SK-N-MC (cell line): ENCODE data around the gene ZNF827.

Experiments
- EZH2 ChIP-seq: fragments of 200-600 bp; sonication (generic); IDR thresholded peaks from one replicate; pipeline ENCODE4 v1.6.1; 2017; ENCODE audit warnings: antibody characterized with exemption
- FOXP2 ChIP-seq: optimal IDR thresholded peaks from 2 replicates; pipeline ENCODE3; 2011; ENCODE audit warnings: mild to moderate bottlenecking, moderate library complexity; ENCODE audit not compliant: insufficient read depth; ENCODE audit errors: extremely low read length, control extremely low read depth
- POLR2AphosphoS5 ChIP-seq: IDR thresholded peaks from 2 replicates; pipeline ENCODE4 v1.6.1; 2012; ENCODE audit warnings: mild to moderate bottlenecking, low read depth, low read length, borderline replicate concordance

DNA sequence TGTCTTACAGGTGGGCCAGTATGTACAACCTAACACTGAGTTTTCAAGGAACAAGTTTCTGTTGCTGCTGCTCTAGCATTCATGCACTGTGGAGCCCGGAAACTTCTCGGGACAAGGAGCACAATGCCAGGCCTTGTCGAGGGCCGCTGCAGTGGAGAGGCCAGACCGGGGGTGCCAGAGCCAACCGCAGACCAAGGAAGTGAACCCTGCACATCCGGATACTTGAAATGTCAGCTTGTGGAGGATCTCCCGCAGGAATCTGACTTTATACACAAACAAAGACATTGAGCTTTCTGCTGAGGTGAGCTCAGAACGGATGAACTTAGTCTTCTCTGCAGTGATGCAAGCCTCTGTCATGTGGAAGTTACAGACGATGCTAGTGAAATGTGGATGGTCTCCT, 99.5 kb downstream of the ZNF827 start:
- TF ChIP-seq POLR2AphosphoS5: no peak
- TF ChIP-seq EZH2: no peak
- no peak for TF ChIP-seq FOXP2
